HFFc6 (cell line): Measurements from ENCODE around the gene SHB. TPM values are rescaled to one million over a fixed set of nuclear protein-coding genes. Genes with fewer than 3 reads are reported as not detected.

Experiments
- DNase-seq: peaks from one replicate; pipeline ENCODE4 v3.0.0-alpha.2; 2018
- H3K27ac Mint-ChIP-seq: 2 replicates; pipeline ENCODE4 v1.8.0; 2020; ENCODE audit warnings: mild to moderate bottlenecking, mixed read lengths
- H3K27me3 Mint-ChIP-seq: 2 replicates; pipeline ENCODE4 v1.8.0; 2021; ENCODE audit warnings: mild to moderate bottlenecking, moderate library complexity, mixed read lengths; ENCODE audit not compliant: insufficient read depth
- H3K36me3 Mint-ChIP-seq: 2 replicates; pipeline ENCODE4 v1.8.0; 2021; ENCODE audit warnings: low read depth, mixed read lengths
- H3K4me1 Mint-ChIP-seq: 2 replicates; pipeline ENCODE4 v1.8.0; 2020; ENCODE audit warnings: low read depth, mixed read lengths
- H3K4me3 Mint-ChIP-seq: 2 replicates; pipeline ENCODE4 v1.8.0; 2020; ENCODE audit warnings: mild to moderate bottlenecking, moderate library complexity, mixed read lengths
- H3K9me3 Mint-ChIP-seq: 2 replicates; pipeline ENCODE4 v1.8.0; 2020; ENCODE audit warnings: mild to moderate bottlenecking, mixed read lengths
- CTCF ChIP-seq: fragments of 200-600 bp; sonication (generic); IDR thresholded peaks from 2 replicates; pipeline ENCODE4 v1.5.0; 2021; ENCODE audit warnings: antibody characterized with exemption, mild to moderate bottlenecking
- total RNA-seq, 6 experiments: library from RNA; stranded (reverse); fragmentation: NEBNext Ultra II Directional; extraction: Animal tissue kit (Norgen Biotek cat#: 25700); gene quantifications; 2 replicates in 1 of 6; 3 replicates in 5 of 6; pipeline ENCODE4 v1.2.3, GENCODE V29; 2021

SHB gene
- total RNA-seq, 6 experiments from 2014 or later, result 26.8 to 29.8 (median 28.6) TPM

GRCh38 chr9:38110476-38110875 lies 41.4 kb upstream of the SHB start:
- no peak for DNase-seq
- Mint-ChIP-seq H3K4me3 (no peak overlapping the region), H3K9me3 (peaks cover 12% of the 10 kb centered on the region), H3K27me3 (peaks cover 55% of the 10 kb centered on the region), H3K27ac (no peak overlapping the region), H3K36me3 (no peaks in the 10 kb centered on the region), H3K4me1 (no peaks in the 10 kb centered on the region)
- no peak for TF ChIP-seq CTCF

- no peaks in the 10 kb centered on the region for H3K36me3 Mint-ChIP-seq
Observed at GRCh38 chr9:38109601-38110000, 40.6 kb upstream of the SHB start.

GRCh38 chr9:38108326-38108725 lies 39.3 kb upstream of the SHB start:
- no peak overlapping the region for H3K4me3 Mint-ChIP-seq
- peaks cover 52% of the 10 kb centered on the region for H3K27me3 Mint-ChIP-seq
- H3K27ac Mint-ChIP-seq, result no peak overlapping the region
- no peak for DNase-seq
- H3K9me3 Mint-ChIP-seq, result peaks cover 12% of the 10 kb centered on the region
- TF ChIP-seq CTCF, result no peak
- no peaks in the 10 kb centered on the region for H3K4me1 Mint-ChIP-seq
- no peaks in the 10 kb centered on the region for H3K36me3 Mint-ChIP-seq

More at GRCh38 chr9:38109601-38110000, 40.6 kb upstream of the SHB start:
- TF ChIP-seq CTCF, result no peak
- H3K4me3 Mint-ChIP-seq, result no peak overlapping the region
- peaks cover 12% of the 10 kb centered on the region for H3K9me3 Mint-ChIP-seq
- H3K27me3 Mint-ChIP-seq, result peaks cover 51% of the 10 kb centered on the region
- H3K27ac Mint-ChIP-seq, result no peak overlapping the region
- no peaks in the 10 kb centered on the region for H3K4me1 Mint-ChIP-seq
- no peak for DNase-seq

- H3K27ac Mint-ChIP-seq, result no peak overlapping the region
- H3K36me3 Mint-ChIP-seq, result no peaks in the 10 kb centered on the region
- peaks cover 12% of the 10 kb centered on the region for H3K9me3 Mint-ChIP-seq
- peaks cover 52% of the 10 kb centered on the region for H3K27me3 Mint-ChIP-seq
- no peak for TF ChIP-seq CTCF
- no peak for DNase-seq
- no peaks in the 10 kb centered on the region for H3K4me1 Mint-ChIP-seq
- no peak overlapping the region for H3K4me3 Mint-ChIP-seq
Observed at GRCh38 chr9:38107811-38108304, 38.8 kb upstream of the SHB start.

- no peak for TF ChIP-seq CTCF
- DNase-seq, result no peak
- Mint-ChIP-seq H3K4me1 (no peaks in the 10 kb centered on the region), H3K27ac (no peak overlapping the region), H3K9me3 (peaks cover 12% of the 10 kb centered on the region), H3K27me3 (peaks cover 48% of the 10 kb centered on the region), H3K36me3 (no peaks in the 10 kb centered on the region), H3K4me3 (no peak overlapping the region)
Observed at GRCh38 chr9:38107405-38107804, 38.4 kb upstream of the SHB start.

GRCh38 chr9:38106488-38106887 lies 37.5 kb upstream of the SHB start:
- H3K4me1 Mint-ChIP-seq, result no peaks in the 10 kb centered on the region
- peaks cover 11% of the 10 kb centered on the region for H3K9me3 Mint-ChIP-seq
- no peaks in the 10 kb centered on the region for H3K36me3 Mint-ChIP-seq
- H3K27ac Mint-ChIP-seq, result no peak overlapping the region
- H3K27me3 Mint-ChIP-seq, result peaks cover 45% of the 10 kb centered on the region
- H3K4me3 Mint-ChIP-seq, result no peak overlapping the region
- no peak for DNase-seq
- no peak for TF ChIP-seq CTCF
